Measurements from ENCODE around the gene ARHGAP10. TPM values are rescaled to one million over a fixed set of nuclear protein-coding genes. Genes with fewer than 3 reads are reported as not detected.

ARHGAP10 gene
- total RNA-seq, 1 donor from 2014 or later, result 28.0 TPM

DNA sequence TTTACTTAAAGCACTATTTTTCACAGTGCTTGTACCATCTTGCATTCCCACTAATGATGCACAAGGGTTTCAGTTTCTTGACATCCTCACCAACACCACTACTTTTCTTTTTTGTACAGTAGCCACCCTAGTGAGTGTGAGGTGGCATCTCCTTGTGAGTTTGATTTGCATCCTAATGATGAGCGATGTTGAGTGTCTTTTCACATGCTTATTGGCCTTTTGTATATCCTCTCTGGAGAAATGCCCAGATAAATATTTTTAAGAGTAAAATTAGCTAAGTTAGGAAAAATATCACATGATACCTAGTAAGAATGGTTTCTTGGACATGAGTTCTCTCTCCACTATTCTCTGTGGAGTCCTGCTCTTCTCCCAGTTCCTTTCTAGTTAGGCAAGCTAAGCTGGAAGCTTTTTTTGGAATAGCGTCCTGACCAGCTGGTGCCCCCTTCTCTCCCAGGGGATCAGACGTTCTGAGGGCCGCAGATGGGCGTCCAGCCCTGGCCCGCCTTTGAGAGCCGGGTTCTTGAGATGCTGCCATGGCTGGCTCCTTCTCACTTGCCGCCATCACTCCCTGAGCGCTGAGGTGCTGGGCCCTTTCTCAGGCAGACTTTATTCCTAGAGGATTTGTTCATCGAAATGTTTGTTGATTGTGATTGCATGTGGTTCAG is 132.1 kb downstream of the ARHGAP10 start:
- no peak overlapping the region for H2AFZ ChIP-seq (ENCODE audit: low read depth, low read length)
- H3K27ac ChIP-seq (ENCODE audit: low read depth, low read length), result no peak overlapping the region
- Mint-ChIP-seq H3K9me3 (ENCODE audit: unreplicated experiment) (no peaks in the 10 kb centered on the region), H3K4me3 (ENCODE audit: unreplicated experiment) (no peak overlapping the region), H3K36me3 (ENCODE audit: low read depth, unreplicated experiment) (peaks cover 12% of the 10 kb centered on the region), H3K4me1 (ENCODE audit: low read depth, unreplicated experiment) (peaks cover 9% of the 10 kb centered on the region), H3K27me3 (ENCODE audit: low read depth, unreplicated experiment) (no peaks in the 10 kb centered on the region), H3K27ac (ENCODE audit: unreplicated experiment) (no peak overlapping the region)
- H3K9ac ChIP-seq (ENCODE audit: low read length), result no peak overlapping the region
- H3K4me3 ChIP-seq (ENCODE audit: insufficient read depth, low read depth, low read length), result no peak overlapping the region
- no peak for FAIRE-seq
- H4K20me1 ChIP-seq (ENCODE audit: insufficient read depth, low read length), result peaks cover 5% of the 10 kb centered on the region
- no peaks in the 10 kb centered on the region for H3K27me3 ChIP-seq (ENCODE audit: insufficient read depth, low read length)
- no peaks in the 10 kb centered on the region for H3K4me1 ChIP-seq (ENCODE audit: insufficient read depth, low read length)
- DNase-seq (ENCODE audit: low read depth), result no peak
- no peak overlapping the region for H3K4me2 ChIP-seq (ENCODE audit: low read length)
- peaks cover 5% of the 10 kb centered on the region for H3K36me3 ChIP-seq (ENCODE audit: insufficient read depth, low read length)
- TF ChIP-seq EZH2 (IDR thresholded peaks at IDR 0.05; ENCODE audit: insufficient read depth, low read length), result no peak
- TF ChIP-seq, protein P1, sequence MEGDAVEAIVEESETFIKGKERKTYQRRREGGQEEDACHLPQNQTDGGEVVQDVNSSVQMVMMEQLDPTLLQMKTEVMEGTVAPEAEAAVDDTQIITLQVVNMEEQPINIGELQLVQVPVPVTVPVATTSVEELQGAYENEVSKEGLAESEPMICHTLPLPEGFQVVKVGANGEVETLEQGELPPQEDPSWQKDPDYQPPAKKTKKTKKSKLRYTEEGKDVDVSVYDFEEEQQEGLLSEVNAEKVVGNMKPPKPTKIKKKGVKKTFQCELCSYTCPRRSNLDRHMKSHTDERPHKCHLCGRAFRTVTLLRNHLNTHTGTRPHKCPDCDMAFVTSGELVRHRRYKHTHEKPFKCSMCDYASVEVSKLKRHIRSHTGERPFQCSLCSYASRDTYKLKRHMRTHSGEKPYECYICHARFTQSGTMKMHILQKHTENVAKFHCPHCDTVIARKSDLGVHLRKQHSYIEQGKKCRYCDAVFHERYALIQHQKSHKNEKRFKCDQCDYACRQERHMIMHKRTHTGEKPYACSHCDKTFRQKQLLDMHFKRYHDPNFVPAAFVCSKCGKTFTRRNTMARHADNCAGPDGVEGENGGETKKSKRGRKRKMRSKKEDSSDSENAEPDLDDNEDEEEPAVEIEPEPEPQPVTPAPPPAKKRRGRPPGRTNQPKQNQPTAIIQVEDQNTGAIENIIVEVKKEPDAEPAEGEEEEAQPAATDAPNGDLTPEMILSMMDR (IDR thresholded peaks at IDR 0.05; ENCODE audit: insufficient read depth, low read depth, low read length), result no peak
- no peaks in the 10 kb centered on the region for H3K9me3 ChIP-seq (ENCODE audit: insufficient read depth, low read depth, low read length)
- H3K79me2 ChIP-seq (ENCODE audit: insufficient read depth, low read length), result peaks cover 3% of the 10 kb centered on the region

DNA sequence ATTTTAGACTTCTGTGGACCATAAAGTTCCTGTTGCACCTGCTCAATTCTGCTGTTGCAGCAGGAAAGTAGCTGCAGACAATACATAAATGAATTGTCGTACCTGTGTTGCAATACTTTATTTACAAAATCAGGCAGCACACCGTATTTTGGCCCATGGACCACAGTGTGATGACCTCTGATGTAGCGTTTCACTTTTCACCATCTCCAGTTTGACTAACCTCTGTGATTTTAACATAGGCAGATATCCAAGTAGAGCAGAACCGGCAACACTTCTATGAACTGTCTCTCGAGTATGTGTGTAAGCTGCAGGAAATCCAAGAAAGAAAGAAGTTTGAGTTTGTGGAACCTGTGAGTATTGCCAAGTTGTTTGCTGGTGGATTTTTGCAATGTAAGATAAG is 132.7 kb downstream of the ARHGAP10 start:
- no peaks in the 10 kb centered on the region for H3K27me3 Mint-ChIP-seq (ENCODE audit: low read depth, unreplicated experiment)
- no peak overlapping the region for H3K27ac Mint-ChIP-seq (ENCODE audit: unreplicated experiment)
- no peak overlapping the region for H2AFZ ChIP-seq (ENCODE audit: low read depth, low read length)
- no peak overlapping the region for H3K27ac ChIP-seq (ENCODE audit: low read depth, low read length)
- H3K27me3 ChIP-seq (ENCODE audit: insufficient read depth, low read length), result no peaks in the 10 kb centered on the region
- H3K4me3 Mint-ChIP-seq (ENCODE audit: unreplicated experiment), result no peak overlapping the region
- peaks cover 3% of the 10 kb centered on the region for H3K79me2 ChIP-seq (ENCODE audit: insufficient read depth, low read length)
- no peak overlapping the region for H3K4me3 ChIP-seq (ENCODE audit: insufficient read depth, low read depth, low read length)
- no peak overlapping the region for H3K4me2 ChIP-seq (ENCODE audit: low read length)
- peaks cover 5% of the 10 kb centered on the region for H3K36me3 ChIP-seq (ENCODE audit: insufficient read depth, low read length)
- H3K4me1 Mint-ChIP-seq (ENCODE audit: low read depth, unreplicated experiment), result peaks cover 9% of the 10 kb centered on the region
- no peaks in the 10 kb centered on the region for H3K4me1 ChIP-seq (ENCODE audit: insufficient read depth, low read length)
- H3K9me3 ChIP-seq (ENCODE audit: insufficient read depth, low read depth, low read length), result no peaks in the 10 kb centered on the region
- TF ChIP-seq, protein P1 (IDR thresholded peaks at IDR 0.05; ENCODE audit: insufficient read depth, low read depth, low read length), result no peak
- TF ChIP-seq EZH2 (IDR thresholded peaks at IDR 0.05; ENCODE audit: insufficient read depth, low read length), result no peak
- no peaks in the 10 kb centered on the region for H3K9me3 Mint-ChIP-seq (ENCODE audit: unreplicated experiment)
- H4K20me1 ChIP-seq (ENCODE audit: insufficient read depth, low read length), result peaks cover 5% of the 10 kb centered on the region
- H3K9ac ChIP-seq (ENCODE audit: low read length), result no peak overlapping the region
- DNase-seq (ENCODE audit: low read depth), result no peak
- FAIRE-seq, result no peak
- peaks cover 12% of the 10 kb centered on the region for H3K36me3 Mint-ChIP-seq (ENCODE audit: low read depth, unreplicated experiment)

GRCh38 chr4:147865926-147866325 is 134.0 kb downstream of the ARHGAP10 start:
- Histone ChIP-seq H3K4me3 (ENCODE audit: insufficient read depth, low read depth, low read length) (no peak overlapping the region), H3K9ac (ENCODE audit: low read length) (no peak overlapping the region), H4K20me1 (ENCODE audit: insufficient read depth, low read length) (peaks cover 5% of the 10 kb centered on the region), H2AFZ (ENCODE audit: low read depth, low read length) (no peak overlapping the region), H3K4me1 (ENCODE audit: insufficient read depth, low read length) (no peaks in the 10 kb centered on the region), H3K79me2 (ENCODE audit: insufficient read depth, low read length) (peaks cover 3% of the 10 kb centered on the region), H3K4me2 (ENCODE audit: low read length) (no peak overlapping the region), H3K27me3 (ENCODE audit: insufficient read depth, low read length) (no peaks in the 10 kb centered on the region), H3K27ac (ENCODE audit: low read depth, low read length) (peak overlapping the region; percentile 15), H3K36me3 (ENCODE audit: insufficient read depth, low read length) (peaks cover 5% of the 10 kb centered on the region), H3K9me3 (ENCODE audit: insufficient read depth, low read depth, low read length) (no peaks in the 10 kb centered on the region)
- Mint-ChIP-seq H3K36me3 (ENCODE audit: low read depth, unreplicated experiment) (peaks cover 7% of the 10 kb centered on the region), H3K4me3 (ENCODE audit: unreplicated experiment) (no peak overlapping the region), H3K27ac (ENCODE audit: unreplicated experiment) (peak overlapping the region; percentile 75), H3K27me3 (ENCODE audit: low read depth, unreplicated experiment) (no peaks in the 10 kb centered on the region), H3K4me1 (ENCODE audit: low read depth, unreplicated experiment) (peaks cover 9% of the 10 kb centered on the region), H3K9me3 (ENCODE audit: unreplicated experiment) (no peaks in the 10 kb centered on the region)
- TF ChIP-seq, protein P1 (IDR thresholded peaks at IDR 0.05; ENCODE audit: insufficient read depth, low read depth, low read length), result peak; percentile 3
- TF ChIP-seq EZH2 (IDR thresholded peaks at IDR 0.05; ENCODE audit: insufficient read depth, low read length), result no peak
- DNase-seq (ENCODE audit: low read depth) (peak; percentile 61), FAIRE-seq (no peak)

Data from astrocyte (in vitro differentiated cells and primary cell).